Right lobe of liver (tissue), 4 donors: ENCODE results near the gene IZUMO1.

Source experiments
- CTCF ChIP-seq, 4 donors: fragments of 200-600 bp in 3 of 4; fragments of 450-650 bp in 1 of 4; IDR thresholded peaks; one replicate each; pipeline versions ENCODE4 v1.5.1 to v1.8.0; 2016 to 2022; ENCODE audit warnings: antibody characterized with exemption in 4 of 4, mild to moderate bottlenecking in 2 of 4
- POLR2A ChIP-seq: fragments of 450-650 bp; IDR thresholded peaks from one replicate; pipeline ENCODE4 v1.6.1; 2017; ENCODE audit warnings: antibody characterized with exemption, mild to moderate bottlenecking
- donor health status: DM: no; HTN: no; CAD: no.
- donor health status: DM: no; HTN: no; CAD: no.
- donor health status: DM: no; HTN: yes; CAD: no.

GRCh38 chr19:48741129-48741999, 5.3 kb downstream of the IZUMO1 start:
- TF ChIP-seq CTCF (IDR thresholded peaks at IDR 0.05) (no peak), POLR2A (no peak)
